Motor neuron (in vitro differentiated cells): Measurements from ENCODE around the gene RAD51B. TPM values are rescaled to one million over a fixed set of nuclear protein-coding genes. Genes with fewer than 3 reads are reported as not detected.
A peak's percentile ranks its signal among the peaks of the same experiment; 100 is the strongest.

Experiments used
- ATAC-seq, 8 experiments: fragments of 200-7000 bp; cut with Tn5 transposase; replicated peaks in 6 of 8; 2 replicates each; pipeline ENCODE4 v1.8.0; 2021; ENCODE audit warnings: mild to moderate bottlenecking in 8 of 8, moderate library complexity in 8 of 8
- H3K27ac ChIP-seq, 2 donors: fragments of 250-450 bp; sonication (Bioruptor Pico); 2 replicates each; pipeline ENCODE4 v1.9.0; 2021; ENCODE audit warnings: antibody characterized with exemption in 2 of 2, mild to moderate bottlenecking in 2 of 2, moderate library complexity in 1 of 2
- H3K4me1 ChIP-seq, 2 donors: fragments of 250-450 bp; sonication (Bioruptor Pico); replicated peaks in 1 of 2; 2 replicates each; pipeline ENCODE4 v1.6.1; 2021; ENCODE audit warnings: antibody characterized with exemption in 2 of 2, mild to moderate bottlenecking in 2 of 2, moderate library complexity in 1 of 2
- H3K4me3 ChIP-seq, 5 donors: fragments of 250-450 bp; sonication (Bioruptor Pico); 2 replicates each; pipeline ENCODE4 v1.9.0; 2021; ENCODE audit warnings: antibody characterized with exemption in 5 of 5, mild to moderate bottlenecking in 5 of 5, moderate library complexity in 4 of 5
- WGBS, 10 experiments: fragments of 450-650 bp; shearing (Covaris generic); methylation state at CpG; one replicate each; pipeline ENCODE4 v1.0.0; 2022; 5-methylcytosine and 5-hydroxymethylcytosine counted together
- in situ Hi-C, 9 experiments: fragments of 400-800 bp; cut with MboI; loops; one replicate each; pipeline ENCODE4 v1.15.0; 2021; ENCODE audit warnings: low sequenced_read_pairs in 9 of 9, low pct_unique_long_range_greater_than_20kb in 2 of 9; ENCODE audit not compliant: unreplicated experiment in 9 of 9
- total RNA-seq, 8 experiments: library from RNA; unstranded; fragments of 300-600 nt; gene quantifications; 2 replicates each; pipeline versions ENCODE4 v1.2.3 to v1.2.4, GENCODE V29; 2022

RAD51B gene
- total RNA-seq, 8 experiments from 2014 or later = 5.4 to 37.7 (median 11.0) TPM

DNA sequence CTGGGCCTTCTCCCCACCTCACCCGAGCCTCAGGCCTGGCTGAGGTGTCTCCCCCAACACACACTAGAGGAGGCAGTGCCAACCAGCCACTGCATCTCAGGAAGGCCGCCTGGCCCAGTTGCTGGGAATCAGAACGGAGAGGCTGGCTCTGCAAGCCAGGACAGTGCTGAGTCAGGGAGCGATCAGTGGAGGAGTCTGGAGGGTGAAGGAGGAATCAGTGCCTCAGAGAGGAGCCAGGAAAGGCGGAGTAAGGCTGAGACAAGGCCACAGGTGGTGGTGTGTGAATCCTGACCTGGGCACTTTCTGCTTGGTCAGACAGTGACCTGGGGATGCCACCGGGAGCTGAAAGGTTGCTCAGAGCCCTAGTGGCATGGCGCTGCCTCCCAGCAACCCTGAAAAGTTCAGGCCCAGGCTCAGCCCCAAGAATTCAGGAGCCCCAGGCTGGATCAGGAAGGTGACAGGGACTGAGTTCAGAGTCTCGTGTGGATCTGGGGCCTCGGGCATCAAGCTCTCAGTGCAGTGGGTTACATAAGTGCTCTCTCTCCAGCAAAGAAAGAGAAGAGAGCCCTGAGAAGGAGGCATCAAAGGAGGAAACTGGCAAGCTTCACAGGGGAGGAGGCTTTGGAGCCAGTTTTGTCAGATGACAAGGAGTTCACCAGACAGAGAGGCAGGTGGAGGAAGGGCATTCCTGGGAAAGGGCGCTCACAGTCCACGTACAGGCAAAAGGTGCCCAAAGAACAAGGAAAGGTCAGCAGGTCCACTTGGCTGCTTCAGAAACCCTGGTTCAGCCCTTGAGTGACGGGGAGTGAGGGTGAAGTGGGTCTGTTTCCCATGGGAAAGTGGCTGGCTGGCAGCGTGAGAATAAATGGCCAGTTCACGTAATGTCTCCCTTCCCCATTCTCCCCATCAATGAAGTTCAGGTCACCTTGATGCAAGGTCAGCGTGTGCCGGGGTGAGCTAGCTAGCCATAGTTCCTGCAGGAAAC lies 885.4 kb downstream of the RAD51B start:
- H3K27ac ChIP-seq = no peak overlapping the region
- H3K4me1 ChIP-seq = peaks cover 0 to 7% of the 10 kb centered on the region in 2 donors
- peak in 5 of 8 experiments; percentile 24 to 60 (median 51) for ATAC-seq
- no peak overlapping the region for H3K4me3 ChIP-seq
- 60 to 100% (median 80%) methylated on average over 1 to 6 of the region's 16 CpGs; no CpG with 5 or more reads in 2 of the 10 experiments for WGBS, 10 experiments
- in situ Hi-C loops = no loop called here

GRCh38 chr14:68705741-68706283 lies 886.2 kb downstream of the RAD51B start:
- in situ Hi-C loops = no loop called here
- no peak overlapping the region for H3K4me3 ChIP-seq
- peaks cover 0 to 7% of the 10 kb centered on the region in 2 donors for H3K4me1 ChIP-seq
- 79 to 100% (median 95%) methylated on average over 1 to 5 of the region's 10 CpGs; no CpG with 5 or more reads in 4 of the 10 experiments for WGBS, 10 experiments
- ATAC-seq = peak in 6 of 8 experiments; percentile 33 to 65 (median 44)
- no peak overlapping the region for H3K27ac ChIP-seq

- Histone ChIP-seq H3K4me1 (peaks cover 0 to 7% of the 10 kb centered on the region in 2 donors), H3K4me3 (no peak overlapping the region), H3K27ac (no peak overlapping the region)
- WGBS, 10 experiments = 67 to 100% (median 89%) methylated on average over 1 to 4 of the region's 4 CpGs
- no peak for ATAC-seq
- in situ Hi-C loops = no loop called here
These were observed 887.9 kb downstream of the RAD51B start for GRCh38 chr14:68707482-68707881.

DNA sequence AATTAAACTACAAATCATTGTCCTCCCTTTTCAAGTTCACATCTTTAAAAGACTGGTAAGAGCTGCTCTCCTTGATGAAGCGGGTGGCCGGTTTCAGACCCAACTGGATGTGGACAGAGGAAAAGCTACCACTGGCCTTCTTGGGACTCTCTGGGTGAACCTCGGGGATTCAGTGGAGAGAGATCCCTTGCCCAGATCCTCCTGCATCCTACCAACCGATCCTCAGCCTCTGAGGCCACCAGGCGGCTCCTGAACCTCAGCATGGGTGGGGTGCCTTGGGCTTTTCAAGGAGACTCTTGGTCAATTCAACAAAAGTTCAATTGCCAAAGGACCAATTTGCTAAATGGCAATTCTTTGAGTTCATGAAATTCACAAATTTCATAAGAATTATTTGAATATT lies 888.8 kb downstream of the RAD51B start:
- H3K4me1 ChIP-seq = peaks cover 0 to 7% of the 10 kb centered on the region in 2 donors
- in situ Hi-C loops = no loop called here
- ATAC-seq = no peak
- 63 to 100% (median 100%) methylated on average over 1 to 4 of the region's 5 CpGs; no CpG with 5 or more reads in 3 of the 10 experiments for WGBS, 10 experiments
- H3K4me3 ChIP-seq = no peak overlapping the region
- H3K27ac ChIP-seq = no peak overlapping the region

- ATAC-seq = no peak
- no peak overlapping the region for H3K4me3 ChIP-seq
- H3K4me1 ChIP-seq = peaks cover 0 to 7% of the 10 kb centered on the region in 2 donors
- 57 to 100% (median 85%) methylated on average over 1 to 2 of the region's 2 CpGs; no CpG with 5 or more reads in 4 of the 10 experiments for WGBS, 10 experiments
- in situ Hi-C loops = no loop called here
- H3K27ac ChIP-seq = no peak overlapping the region
These were observed 889.4 kb downstream of the RAD51B start for GRCh38 chr14:68709007-68709406.

- ATAC-seq = no peak
- H3K4me1 ChIP-seq = peaks cover 0 to 5% of the 10 kb centered on the region in 2 donors
- in situ Hi-C loops = no loop called here
- H3K27ac ChIP-seq = no peak overlapping the region
- WGBS, 10 experiments = 79 to 100% (median 100%) methylated on average over 1 to 4 of the region's 6 CpGs; no CpG with 5 or more reads in 2 of the 10 experiments
- no peak overlapping the region for H3K4me3 ChIP-seq
These were observed 891.2 kb downstream of the RAD51B start for GRCh38 chr14:68710776-68711175.

GRCh38 chr14:68711561-68712309 lies 892.2 kb downstream of the RAD51B start:
- WGBS, 10 experiments = 67 to 100% (median 91%) methylated on average over 1 to 6 of the region's 9 CpGs; no CpG with 5 or more reads in 1 of the 10 experiments
- Histone ChIP-seq H3K27ac (no peak overlapping the region), H3K4me1 (peaks cover 2 to 3% of the 10 kb centered on the region in 2 donors), H3K4me3 (no peak overlapping the region)
- in situ Hi-C loops = no loop called here
- ATAC-seq = peak in 2 of 8 experiments; percentile 55 to 57

DNA sequence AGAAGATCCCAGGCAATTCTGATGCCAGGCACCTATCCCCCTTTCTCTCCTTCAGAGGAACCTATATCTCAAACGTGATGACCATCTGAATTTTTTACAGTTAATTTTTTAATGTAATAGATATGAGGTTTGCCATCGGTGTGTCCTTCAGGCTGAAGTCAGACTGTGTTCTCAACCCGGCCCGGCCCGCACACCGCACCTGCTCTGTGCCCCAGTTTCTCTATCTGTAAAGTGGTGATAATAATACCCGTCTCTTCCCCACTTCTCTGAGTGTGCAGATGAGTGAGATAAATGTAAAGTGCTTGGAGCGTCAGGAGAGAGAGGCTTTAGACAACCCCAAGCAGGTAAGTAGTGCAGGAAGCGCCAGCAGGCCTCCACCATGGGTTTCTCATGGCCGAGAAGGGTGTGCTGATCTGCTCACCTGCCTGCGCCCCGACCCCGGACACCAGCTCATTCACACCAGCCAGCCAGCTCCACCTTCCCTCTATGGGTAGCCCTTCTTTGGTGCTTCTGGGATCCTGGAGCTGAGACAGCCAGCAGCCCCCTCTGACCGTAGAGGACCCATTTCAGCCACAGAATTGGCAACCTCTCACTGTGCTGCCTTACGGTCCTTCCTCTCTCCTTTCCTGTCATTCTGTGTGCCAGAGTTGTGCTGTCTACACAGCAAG lies 893.3 kb downstream of the RAD51B start:
- WGBS, 10 experiments = 38 to 100% (median 88%) methylated on average over 2 to 10 of the region's 15 CpGs; no CpG with 5 or more reads in 1 of the 10 experiments
- H3K27ac ChIP-seq = no peak overlapping the region
- peaks cover 6 to 9% of the 10 kb centered on the region in 2 donors for H3K4me1 ChIP-seq
- in situ Hi-C loops = no loop called here
- ATAC-seq = no peak
- H3K4me3 ChIP-seq = no peak overlapping the region

DNA sequence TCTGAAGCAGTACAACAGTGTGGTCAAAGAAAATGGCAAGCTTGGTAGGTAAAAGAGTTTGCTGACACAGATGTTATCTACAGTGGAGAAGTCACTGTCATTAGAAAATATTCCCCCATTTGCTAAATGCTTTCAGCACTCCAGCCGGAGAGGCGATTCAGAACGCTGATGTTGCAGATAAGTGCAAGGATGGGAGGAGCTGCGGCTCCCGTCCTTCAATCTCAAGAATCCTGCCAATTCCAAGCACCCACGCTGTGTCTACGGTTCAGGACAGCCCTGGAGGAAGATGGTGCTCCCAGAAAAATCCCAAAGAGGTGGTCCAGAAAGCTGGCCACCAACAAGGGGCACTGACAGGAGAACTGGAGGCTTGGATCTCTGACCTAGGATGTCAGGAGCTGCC lies 894.2 kb downstream of the RAD51B start:
- no peak for ATAC-seq
- H3K27ac ChIP-seq = no peak overlapping the region
- peaks cover 6 to 19% of the 10 kb centered on the region in 2 donors for H3K4me1 ChIP-seq
- 30 to 100% (median 80%) methylated on average over 1 to 6 of the region's 7 CpGs; no CpG with 5 or more reads in 3 of the 10 experiments for WGBS, 10 experiments
- H3K4me3 ChIP-seq = no peak overlapping the region
- in situ Hi-C loops = no loop called here

DNA sequence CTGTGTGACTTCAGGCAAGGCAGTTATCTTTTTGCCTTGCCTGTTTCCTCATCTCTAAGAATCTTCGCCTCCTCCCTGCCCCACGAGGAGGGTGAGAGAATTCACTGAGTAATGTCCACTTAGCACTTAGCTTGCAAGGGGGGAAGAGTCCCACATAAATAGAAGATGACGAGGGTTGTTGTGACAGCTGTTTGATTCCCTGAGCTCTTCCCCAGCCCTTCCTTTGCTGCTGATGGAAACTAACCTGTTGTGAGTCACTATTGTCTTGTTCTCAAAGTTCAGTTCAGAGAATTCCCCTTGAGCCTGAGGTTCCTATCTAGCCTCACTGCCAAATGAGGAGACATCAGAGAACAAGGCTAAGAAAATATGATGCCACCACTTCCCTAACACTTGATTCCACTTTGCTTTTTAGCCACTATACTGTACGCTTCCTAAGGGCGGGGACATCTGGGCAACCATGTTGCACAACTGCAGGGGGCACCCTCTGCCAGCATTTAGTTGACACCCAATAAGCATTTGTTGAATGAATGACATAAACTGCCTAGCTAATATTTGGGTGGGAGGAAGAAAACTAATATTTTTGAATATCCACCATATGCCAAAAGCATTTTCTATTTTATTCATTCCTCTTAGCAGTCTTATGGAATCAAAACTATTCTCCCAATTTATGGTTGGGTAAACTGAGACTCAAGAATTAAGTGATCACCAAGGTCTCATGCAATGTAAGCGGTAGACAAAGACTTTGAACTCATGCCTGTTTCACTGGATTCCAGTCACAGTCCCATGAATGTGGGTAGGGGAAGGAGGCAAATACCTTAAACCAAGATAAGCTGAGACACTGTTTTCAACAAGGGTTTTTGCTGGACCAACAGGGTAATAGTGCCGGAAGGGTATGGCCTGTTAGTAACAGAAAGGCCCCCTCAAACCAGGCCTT lies 895.7 kb downstream of the RAD51B start:
- Histone ChIP-seq H3K4me3 (no peak overlapping the region), H3K4me1 (peaks cover 6 to 19% of the 10 kb centered on the region in 2 donors), H3K27ac (no peak overlapping the region)
- WGBS, 10 experiments = 54 to 100% (median 94%) methylated on average over 2 to 6 of the region's 7 CpGs
- in situ Hi-C loops = no loop called here
- ATAC-seq = peak in 1 of 8 experiments; percentile 24

DNA sequence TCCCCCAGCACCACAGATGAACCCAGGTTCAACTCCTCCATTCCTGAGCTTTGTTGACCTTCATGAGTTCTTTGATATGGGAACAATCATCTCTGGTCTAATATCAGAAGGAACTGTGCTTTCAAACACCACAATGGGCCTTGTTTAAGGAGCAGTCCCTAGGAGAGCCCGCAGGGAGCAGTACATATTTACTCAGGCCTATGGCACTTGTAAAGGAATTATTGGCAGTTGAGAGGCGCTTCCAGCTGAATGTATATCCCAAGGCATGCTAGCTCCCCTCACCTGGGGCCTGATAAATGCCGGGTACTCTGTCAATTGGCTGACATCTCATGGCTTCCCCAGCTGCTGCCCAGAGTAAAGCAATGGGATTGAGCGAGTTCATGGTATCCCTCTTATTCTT lies 897.1 kb downstream of the RAD51B start:
- ATAC-seq = peak in 4 of 8 experiments; percentile 31 to 65 (median 42)
- Histone ChIP-seq H3K27ac (no peak overlapping the region), H3K4me1 (peaks cover 6 to 19% of the 10 kb centered on the region in 2 donors), H3K4me3 (no peak overlapping the region)
- 65 to 100% (median 94%) methylated on average over 1 to 4 of the region's 4 CpGs; no CpG with 5 or more reads in 2 of the 10 experiments for WGBS, 10 experiments
- in situ Hi-C loops = no loop called here
